Measurements from ENCODE around the gene POTEI.
"Not testable (repeated sequence)": the region's sequence is repeated elsewhere in the genome, so short reads cannot be mapped to it uniquely, and the experiment has no call there.

POTEI gene

DNA sequence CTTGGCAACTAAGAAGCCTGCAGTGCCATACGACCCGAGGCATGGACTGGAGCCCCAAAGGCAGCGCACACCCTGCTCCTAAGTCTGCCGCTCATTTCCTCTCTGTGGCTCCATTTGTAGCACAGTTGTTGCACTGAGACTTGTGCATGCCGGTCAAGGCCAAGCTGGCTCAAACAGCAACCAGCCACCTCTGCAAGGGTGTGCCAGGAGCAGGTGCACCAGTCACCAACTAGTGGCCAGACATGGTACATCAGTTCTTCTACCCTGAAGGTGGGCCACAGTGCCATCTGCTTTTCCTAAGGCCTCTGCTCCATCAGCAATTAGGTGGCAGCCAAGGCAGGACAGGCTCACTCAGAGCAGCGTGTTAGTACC, 54.4 kb downstream of the POTEI start:
- peak; percentile 17 for DNase-seq

DNA sequence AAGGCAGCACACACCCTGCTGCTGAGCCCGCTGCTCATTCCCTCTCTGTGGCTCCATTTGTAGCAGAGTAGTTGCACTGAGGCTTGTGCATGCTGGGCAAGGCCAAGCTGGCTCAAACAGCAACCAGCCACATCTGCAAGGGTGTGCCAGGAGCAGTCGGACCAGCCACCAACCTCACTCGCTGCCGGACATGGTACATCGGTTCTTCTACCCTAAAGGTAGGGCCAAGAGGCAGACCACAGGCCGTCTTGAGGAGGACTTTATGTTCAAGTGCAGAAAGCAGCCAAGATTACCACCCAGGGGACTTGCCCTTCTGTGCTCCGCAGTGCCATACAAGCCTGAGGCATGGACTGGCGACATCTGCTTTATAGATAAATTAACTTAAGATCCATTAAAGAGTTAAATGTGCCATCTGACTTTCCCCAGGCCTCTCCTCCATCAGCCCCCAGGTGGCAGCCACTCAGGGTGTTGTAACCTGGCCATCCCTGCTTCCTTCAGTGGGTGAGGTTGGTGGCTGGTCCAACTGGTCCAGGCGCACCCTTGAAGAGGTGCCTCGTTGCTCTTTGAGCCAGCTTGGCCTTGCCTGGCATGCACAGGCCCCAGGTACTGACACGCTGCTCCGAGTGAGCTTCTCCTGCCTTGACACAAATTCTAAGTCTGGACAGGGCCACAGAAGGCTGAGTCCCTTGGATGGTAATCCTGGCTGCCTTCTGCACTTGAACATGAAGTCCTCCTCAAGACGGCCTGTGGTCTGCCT, 55.0 kb downstream of the POTEI start:
- DNase-seq = not testable (repeated sequence)

DNA sequence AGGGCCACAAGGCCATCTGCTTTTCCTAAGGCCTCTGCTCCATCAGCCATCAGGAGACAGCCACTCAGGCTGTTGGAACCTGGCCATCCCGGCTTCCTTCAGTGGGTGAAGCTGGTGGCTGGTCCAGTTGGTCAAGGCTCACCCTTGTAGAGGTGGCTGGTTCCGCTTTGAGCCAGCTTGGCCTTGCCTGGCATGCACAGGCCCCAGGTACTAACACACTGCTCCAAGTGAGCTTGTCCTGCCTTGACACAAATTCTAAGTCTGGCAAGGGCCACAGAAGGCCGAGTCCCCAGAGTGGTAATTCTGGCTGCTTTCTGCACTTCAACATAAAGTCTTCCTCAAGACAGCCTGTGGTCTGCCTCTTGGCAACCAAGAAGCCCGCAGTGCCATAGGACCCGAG, 56.2 kb downstream of the POTEI start:
- not testable (repeated sequence) for DNase-seq

DNA sequence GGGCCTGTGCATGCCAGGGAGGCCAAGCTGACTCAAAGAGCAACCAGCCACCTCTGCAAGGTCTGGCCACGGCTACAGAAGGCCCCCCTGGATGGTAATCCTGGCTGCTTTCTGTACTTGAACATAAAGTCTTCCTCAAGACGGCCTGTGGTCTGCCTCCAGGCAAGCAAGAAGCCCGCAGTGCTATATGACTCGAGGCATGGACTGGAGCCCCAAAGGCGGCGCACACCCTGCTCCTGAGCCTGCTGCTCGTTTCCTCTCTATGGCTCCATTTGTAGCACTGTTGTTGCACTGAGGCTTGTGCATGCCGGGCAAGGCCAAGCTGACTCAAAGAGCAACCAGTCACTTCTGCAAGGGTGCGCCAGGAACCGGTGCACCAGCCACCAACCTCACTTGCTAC, 57.3 kb downstream of the POTEI start:
- peak; percentile 32 for DNase-seq

DNA sequence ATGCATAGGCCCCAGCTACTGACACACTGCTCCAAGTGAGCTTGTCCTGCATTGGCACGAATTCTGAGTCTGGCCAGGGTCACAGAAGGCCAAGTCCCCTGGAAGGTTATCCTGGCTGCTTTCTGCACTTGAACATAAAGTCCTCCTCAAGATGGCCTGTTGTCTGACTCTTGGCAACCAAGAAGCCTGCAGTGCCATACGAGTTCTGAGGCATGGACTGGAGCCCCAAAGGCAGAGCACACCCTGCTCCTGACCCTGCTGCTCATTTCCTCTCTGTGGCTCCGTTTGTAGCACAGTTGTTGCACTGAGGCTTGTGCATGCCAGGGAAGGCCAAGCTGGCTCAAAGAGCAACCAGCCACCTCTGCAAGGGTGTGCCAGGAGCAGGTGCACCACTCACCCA, 57.9 kb downstream of the POTEI start:
- DNase-seq = not testable (repeated sequence)

DNA sequence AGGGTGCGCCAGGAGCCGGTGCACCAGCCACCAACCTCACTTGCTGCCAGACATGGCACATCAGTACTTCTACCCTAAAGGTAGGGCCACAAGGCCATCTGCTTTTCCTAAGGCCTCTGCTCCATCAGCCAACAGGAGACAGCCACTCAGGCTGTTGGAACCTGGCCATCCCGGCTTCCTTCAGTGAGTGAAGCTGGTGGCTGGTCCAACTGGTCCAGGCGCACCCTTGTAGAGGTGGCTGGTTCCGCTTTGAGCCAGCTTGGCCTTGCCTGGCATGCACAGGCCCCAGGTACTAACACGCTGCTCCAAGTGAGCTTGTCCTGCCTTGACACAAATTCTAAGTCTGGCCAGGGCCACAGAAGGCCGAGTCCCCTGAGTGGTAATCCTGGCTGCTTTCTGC, 58.8 kb downstream of the POTEI start:
- DNase-seq = not testable (repeated sequence)

DNA sequence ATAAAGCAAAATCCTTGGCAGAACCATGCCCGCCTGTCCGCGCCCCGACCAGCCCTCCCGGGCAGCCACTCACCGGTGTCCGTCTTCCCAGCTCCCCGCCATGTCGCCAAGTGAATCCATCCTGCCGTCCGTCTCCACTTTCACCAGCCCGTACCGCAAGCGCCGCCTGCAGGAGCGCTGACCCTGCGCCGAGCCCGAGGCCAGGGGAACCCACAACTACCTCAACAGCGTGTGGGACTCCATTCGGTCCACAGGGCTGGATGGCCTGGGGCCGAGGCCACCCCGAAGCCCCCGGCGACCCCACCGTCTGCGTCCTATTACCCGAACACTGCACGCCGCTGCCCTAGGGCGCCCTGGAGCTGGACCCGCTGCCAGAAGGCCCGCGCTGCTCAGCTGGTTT, 81.5 kb downstream of the POTEI start:
- DNase-seq = peak; percentile 15

DNA sequence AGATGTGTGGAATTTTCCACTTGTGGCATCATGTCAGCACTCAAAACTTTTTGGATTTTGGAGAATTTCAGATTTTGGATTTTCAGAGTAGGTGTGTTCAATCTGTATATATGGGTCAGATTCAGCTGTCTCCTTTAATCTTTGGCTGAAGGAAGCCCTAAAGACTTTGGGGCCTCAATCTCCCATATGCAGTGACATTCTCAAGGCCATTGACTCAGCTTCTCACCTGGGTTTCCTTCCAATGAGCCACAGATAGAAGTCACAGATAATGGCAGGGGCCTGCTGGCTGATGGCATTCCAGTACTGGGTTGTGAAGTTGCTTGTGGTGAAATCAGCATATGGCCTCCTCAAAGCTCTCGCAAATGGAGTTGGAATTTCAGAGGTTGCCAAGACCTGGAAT, 90.3 kb downstream of the POTEI start:
- DNase-seq = not testable (repeated sequence)

DNA sequence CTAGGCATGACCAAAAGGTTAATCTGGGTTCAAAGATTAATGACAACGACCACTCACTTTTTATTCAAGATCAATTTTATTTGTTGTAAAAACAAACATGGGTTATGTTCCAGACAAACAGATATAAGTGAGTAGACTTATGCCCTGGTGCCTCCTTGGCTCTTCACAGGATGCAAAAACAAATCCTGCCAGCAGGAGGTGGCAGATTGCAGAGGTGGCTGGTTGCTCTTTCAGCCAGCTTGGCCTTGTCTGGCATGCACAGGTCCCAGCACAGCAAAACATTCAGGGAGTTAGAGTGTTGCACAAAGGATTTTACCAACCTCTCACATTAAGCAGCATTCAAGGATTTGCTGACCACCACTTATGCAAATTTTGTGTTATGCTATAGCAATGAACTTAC, 92.4 kb downstream of the POTEI start:
- DNase-seq = not testable (repeated sequence)
